CD14-positive monocyte (primary cell): ENCODE measurements around the gene XPO6. TPM values are rescaled to one million over a fixed set of nuclear protein-coding genes. Genes with fewer than 3 reads are reported as not detected.

Source experiments
- DNase-seq, 3 donors: peaks; one replicate each; pipeline ENCODE4 v3.0.0-alpha.2; 2011 to 2022
- H2AFZ ChIP-seq: 2 replicates; pipeline ENCODE4 v1.6.0; 2012; ENCODE audit warnings: mild to moderate bottlenecking, low read depth, low read length, inconsistent platforms; ENCODE audit not compliant: insufficient read depth, poor library complexity, severe bottlenecking
- H3K27ac ChIP-seq, 2 donors: 1 replicate in 1 of 2; 2 replicates in 1 of 2; pipeline ENCODE4 v1.5.1; 2012 to 2013; ENCODE audit warnings: low read length in 2 of 2, control low read depth in 1 of 2, inconsistent platforms in 1 of 2, low read depth in 1 of 2, mild to moderate bottlenecking in 1 of 2
- H3K27me3 ChIP-seq, 2 donors: one replicate each; pipeline versions ENCODE4 v1.6.0 to v1.6.1; 2011 to 2013; ENCODE audit warnings: low read length in 2 of 2; ENCODE audit not compliant: control insufficient read depth in 2 of 2, insufficient read depth in 2 of 2
- H3K36me3 ChIP-seq, 2 donors: replicated peaks in 1 of 2; 1 replicate in 1 of 2; 2 replicates in 1 of 2; pipeline versions ENCODE4 v1.5.1 to v1.6.1; 2012 to 2013; ENCODE audit warnings: low read length in 2 of 2, control low read depth in 1 of 2, inconsistent platforms in 1 of 2, mild to moderate bottlenecking in 1 of 2; ENCODE audit not compliant: insufficient read depth in 2 of 2, control insufficient read depth in 1 of 2
- H3K4me1 ChIP-seq, 2 donors: 1 replicate in 1 of 2; 2 replicates in 1 of 2; pipeline versions ENCODE4 v1.5.1 to v1.6.1; 2012 to 2013; ENCODE audit warnings: low read length in 2 of 2, control low read depth in 1 of 2, inconsistent platforms in 1 of 2, mild to moderate bottlenecking in 1 of 2, moderate library complexity in 1 of 2; ENCODE audit not compliant: insufficient read depth in 2 of 2, control insufficient read depth in 1 of 2
- H3K4me2 ChIP-seq: replicated peaks from 2 replicates; pipeline ENCODE3; 2012; ENCODE audit warnings: low read length, moderate library complexity, mild to moderate bottlenecking; ENCODE audit not compliant: poor library complexity, severe bottlenecking; ENCODE audit errors: extremely low read depth
- H3K4me3 ChIP-seq, 3 experiments: fragments of 200-600 bp in 1 of 3; sonication (generic) in 1 of 3; replicated peaks in 1 of 3; 1 replicate in 2 of 3; 2 replicates in 1 of 3; pipeline ENCODE4 v1.5.1; 2011 to 2013; ENCODE audit warnings: low read length in 3 of 3, mild to moderate bottlenecking in 3 of 3, control low read depth in 2 of 3, low read depth in 2 of 3, inconsistent platforms in 1 of 3, moderate library complexity in 1 of 3
- H3K79me2 ChIP-seq: 2 replicates; pipeline ENCODE4 v1.6.0; 2012; ENCODE audit warnings: mild to moderate bottlenecking, control low read depth, inconsistent platforms, low read length, moderate library complexity; ENCODE audit not compliant: insufficient read depth
- H3K9ac ChIP-seq: 2 replicates; pipeline ENCODE4 v1.6.0; 2017; ENCODE audit warnings: low read length, mild to moderate bottlenecking; ENCODE audit not compliant: insufficient read depth, poor library complexity, severe bottlenecking
- H3K9me3 ChIP-seq, 2 donors: replicated peaks in 1 of 2; 1 replicate in 1 of 2; 2 replicates in 1 of 2; pipeline versions ENCODE4 v1.5.1 to v1.6.1; 2012 to 2013; ENCODE audit warnings: low read length in 2 of 2, control low read depth in 1 of 2; ENCODE audit not compliant: control insufficient read depth in 1 of 2, insufficient read depth in 1 of 2
- H4K20me1 ChIP-seq: 2 replicates; pipeline ENCODE4 v1.6.0; 2012; ENCODE audit warnings: mild to moderate bottlenecking, low read length, control low read depth, moderate library complexity; ENCODE audit not compliant: insufficient read depth
- H3K27ac Mint-ChIP-seq, 7 donors: one replicate each; pipeline ENCODE4 v1.8.0; 2020; ENCODE audit warnings: mild to moderate bottlenecking in 7 of 7, mixed read lengths in 7 of 7, moderate library complexity in 6 of 7, inconsistent platforms in 2 of 7
- H3K27me3 Mint-ChIP-seq, 3 donors: one replicate each; pipeline ENCODE4 v1.8.0; 2021 to 2022; ENCODE audit warnings: low read depth in 3 of 3, mild to moderate bottlenecking in 3 of 3, mixed read lengths in 3 of 3, moderate library complexity in 3 of 3, inconsistent platforms in 1 of 3
- H3K36me3 Mint-ChIP-seq, 2 donors: one replicate each; pipeline ENCODE4 v1.8.0; 2020; ENCODE audit warnings: mixed read lengths in 2 of 2, inconsistent platforms in 1 of 2, mild to moderate bottlenecking in 1 of 2
- H3K4me1 Mint-ChIP-seq: one replicate; pipeline ENCODE4 v1.8.0; 2020; ENCODE audit warnings: mild to moderate bottlenecking, mixed read lengths
- H3K4me3 Mint-ChIP-seq, 2 donors: one replicate each; pipeline ENCODE4 v1.8.0; 2020; ENCODE audit warnings: mild to moderate bottlenecking in 2 of 2, mixed read lengths in 2 of 2, moderate library complexity in 1 of 2
- H3K9me3 Mint-ChIP-seq, 7 donors: one replicate each; pipeline ENCODE4 v1.8.0; 2020 to 2022; ENCODE audit warnings: mixed read lengths in 7 of 7, mild to moderate bottlenecking in 6 of 7, moderate library complexity in 6 of 7, inconsistent platforms in 2 of 7
- CTCF ChIP-seq: fragments of 200-600 bp; IDR thresholded peaks from one replicate; pipeline ENCODE4 v1.8.0; 2022; ENCODE audit warnings: antibody characterized with exemption, mild to moderate bottlenecking
- WGBS: methylation state at CpG from one replicate; pipeline ENCODE4 v1.1.5; 2013; ENCODE audit warnings: missing lambda C conversion rate; ENCODE audit not compliant: insufficient coverage; 5-methylcytosine and 5-hydroxymethylcytosine counted together
- intact Hi-C, 2 donors: fragments of 100-400 bp; cut with micrococcal nuclease; formaldehyde crosslinking; loops; one replicate each; pipeline versions ENCODE4 v1.15.0 to v1.15.1; 2023
- polyA plus RNA-seq, 3 donors: library from polyadenylated mRNA; depleted of rRNA in 1 of 3; unstranded in 2 of 3; stranded (reverse) in 1 of 3; fragments of 300-500 nt in 2 of 3; fragments of >200 nt in 1 of 3; fragmentation: Illumina TruSeq in 2 of 3; gene quantifications; 1 replicate in 2 of 3; 2 replicates in 1 of 3; pipeline ENCODE4 v1.2.3, GENCODE V29; 2012 to 2021

The XPO6 gene
- polyA plus RNA-seq, 3 donors: 35.7 to 166 (median 38.3) TPM

- Histone ChIP-seq H3K9ac (no peak overlapping the region), H4K20me1 (no peaks in the 10 kb centered on the region), H3K4me1 (no peaks in the 10 kb centered on the region), H3K36me3 (no peaks in the 10 kb centered on the region), H2AFZ (no peak overlapping the region), H3K27me3 (peaks cover 0 to 6% of the 10 kb centered on the region in 2 donors), H3K79me2 (no peaks in the 10 kb centered on the region), H3K9me3 (no peaks in the 10 kb centered on the region), H3K27ac (no peak overlapping the region), H3K4me2 (no peak overlapping the region), H3K4me3 (no peak overlapping the region)
- H3K27ac Mint-ChIP-seq: peak overlapping the region in 2 of 7 donors; percentile 16 to 72
- no peaks in the 10 kb centered on the region for H3K9me3 Mint-ChIP-seq
- no peaks in the 10 kb centered on the region for H3K36me3 Mint-ChIP-seq
- no peak for DNase-seq
- WGBS: 84% methylated on average over 19 of the region's 31 CpGs
- no peak overlapping the region for H3K4me3 Mint-ChIP-seq
- H3K27me3 Mint-ChIP-seq: peaks cover 8 to 20% (median 18%) of the 10 kb centered on the region in 3 donors
- intact Hi-C loops: no loop called here
- no peak for TF ChIP-seq CTCF
- H3K4me1 Mint-ChIP-seq: no peaks in the 10 kb centered on the region
These were observed 141.6 kb downstream of the XPO6 start for GRCh38 chr16:28069971-28070794.

GRCh38 chr16:28068976-28069375, 142.8 kb downstream of the XPO6 start:
- WGBS: 93% methylated on average over 3 of the region's 7 CpGs
- no peaks in the 10 kb centered on the region for H3K9me3 Mint-ChIP-seq
- Histone ChIP-seq H2AFZ (no peak overlapping the region), H3K27me3 (peaks cover 8 to 16% of the 10 kb centered on the region in 2 donors), H4K20me1 (no peaks in the 10 kb centered on the region), H3K27ac (no peak overlapping the region), H3K79me2 (no peaks in the 10 kb centered on the region), H3K4me1 (no peaks in the 10 kb centered on the region), H3K36me3 (no peaks in the 10 kb centered on the region), H3K9ac (no peak overlapping the region), H3K4me3 (no peak overlapping the region), H3K4me2 (no peak overlapping the region), H3K9me3 (no peaks in the 10 kb centered on the region)
- no peak for TF ChIP-seq CTCF
- H3K4me3 Mint-ChIP-seq: no peak overlapping the region
- DNase-seq: no peak
- no peak overlapping the region for H3K27ac Mint-ChIP-seq
- intact Hi-C loops: no loop called here
- no peaks in the 10 kb centered on the region for H3K4me1 Mint-ChIP-seq
- no peaks in the 10 kb centered on the region for H3K36me3 Mint-ChIP-seq
- peaks cover 19 to 32% (median 29%) of the 10 kb centered on the region in 3 donors for H3K27me3 Mint-ChIP-seq
